ENCODE results near the gene NCOA1. TPM values are rescaled to one million over a fixed set of nuclear protein-coding genes. Genes with fewer than 3 reads are reported as not detected.

The NCOA1 gene
- total and polyA plus RNA-seq, 8 donors, result 6.2 to 27.0 (median 17.3) TPM

DNA sequence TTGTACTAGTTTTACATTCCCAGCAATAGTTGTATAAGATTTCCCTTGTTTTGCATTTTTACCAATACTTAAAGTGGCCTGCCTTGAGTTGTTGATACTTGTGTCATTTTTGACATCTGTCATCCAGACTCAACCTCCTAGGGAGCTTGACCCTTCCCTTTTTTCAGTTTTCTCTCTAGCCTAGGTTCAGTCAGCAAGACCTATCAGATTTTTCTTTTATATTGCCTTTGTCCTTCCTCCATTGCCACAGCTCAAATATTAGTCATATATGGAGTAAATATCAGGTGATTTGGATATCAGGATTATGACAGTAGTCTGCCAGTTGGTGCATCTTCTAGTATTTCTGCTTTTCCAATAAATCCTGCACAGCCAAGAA is 315.6 kb downstream of the NCOA1 start:
- FAIRE-seq (no peak), ATAC-seq (no peak)

DNA sequence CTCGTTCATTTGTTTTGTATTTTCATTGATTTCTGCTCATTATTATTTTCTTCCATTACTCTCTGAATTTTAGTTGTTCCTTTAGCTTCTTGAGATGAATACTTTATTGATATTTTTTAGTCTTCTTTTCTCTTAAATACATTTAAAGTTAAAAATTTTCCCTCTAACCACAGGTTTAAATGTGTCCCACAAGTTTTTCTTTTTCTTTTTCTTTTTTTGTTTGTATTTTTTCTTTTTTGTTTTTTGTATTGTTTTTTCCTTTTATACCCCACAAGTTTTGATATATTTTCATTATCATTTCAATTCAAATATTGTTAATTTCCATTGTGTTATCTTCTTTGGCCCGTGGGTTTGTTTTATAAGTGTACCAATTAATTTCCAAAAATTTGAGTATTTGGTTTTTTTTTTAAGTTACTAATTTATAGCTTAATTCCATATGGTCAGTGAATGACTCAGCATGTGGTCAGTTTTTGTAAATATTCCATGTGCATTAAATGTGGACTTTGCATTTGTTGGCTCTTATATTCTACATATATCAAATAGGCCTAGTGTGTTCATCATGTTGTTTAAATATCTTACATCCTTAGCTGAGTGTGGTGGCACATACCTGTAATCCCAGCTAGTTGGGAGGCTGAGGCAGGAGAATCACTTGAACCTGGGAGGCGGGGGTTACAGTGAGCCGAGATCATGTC is 318.4 kb downstream of the NCOA1 start:
- Histone ChIP-seq H3K27me3 (no peaks in the 10 kb centered on the region), H3K9me3 (no peaks in the 10 kb centered on the region), H3K4me1 (no peaks in the 10 kb centered on the region), H3K4me3 (no peak overlapping the region), H3K36me3 (no peaks in the 10 kb centered on the region), H3K27ac (no peak overlapping the region)
- WGBS, 2 donors, result 81 to 85% methylated on average over 4 of the region's 4 CpGs
- ATAC-seq, result no peak
- TF ChIP-seq, protein P1, sequence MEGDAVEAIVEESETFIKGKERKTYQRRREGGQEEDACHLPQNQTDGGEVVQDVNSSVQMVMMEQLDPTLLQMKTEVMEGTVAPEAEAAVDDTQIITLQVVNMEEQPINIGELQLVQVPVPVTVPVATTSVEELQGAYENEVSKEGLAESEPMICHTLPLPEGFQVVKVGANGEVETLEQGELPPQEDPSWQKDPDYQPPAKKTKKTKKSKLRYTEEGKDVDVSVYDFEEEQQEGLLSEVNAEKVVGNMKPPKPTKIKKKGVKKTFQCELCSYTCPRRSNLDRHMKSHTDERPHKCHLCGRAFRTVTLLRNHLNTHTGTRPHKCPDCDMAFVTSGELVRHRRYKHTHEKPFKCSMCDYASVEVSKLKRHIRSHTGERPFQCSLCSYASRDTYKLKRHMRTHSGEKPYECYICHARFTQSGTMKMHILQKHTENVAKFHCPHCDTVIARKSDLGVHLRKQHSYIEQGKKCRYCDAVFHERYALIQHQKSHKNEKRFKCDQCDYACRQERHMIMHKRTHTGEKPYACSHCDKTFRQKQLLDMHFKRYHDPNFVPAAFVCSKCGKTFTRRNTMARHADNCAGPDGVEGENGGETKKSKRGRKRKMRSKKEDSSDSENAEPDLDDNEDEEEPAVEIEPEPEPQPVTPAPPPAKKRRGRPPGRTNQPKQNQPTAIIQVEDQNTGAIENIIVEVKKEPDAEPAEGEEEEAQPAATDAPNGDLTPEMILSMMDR (IDR thresholded peaks at IDR 0.05), result no peak
- intact Hi-C loops (cut with DNase I), result no loop called here
- no peak for DNase-seq
- peak; percentile 23 for FAIRE-seq

More for the DNA sequence above, 315.6 kb downstream of the NCOA1 start:
- Histone ChIP-seq H3K9me3 (no peaks in the 10 kb centered on the region), H3K4me1 (no peaks in the 10 kb centered on the region), H3K4me3 (no peak overlapping the region), H3K36me3 (no peaks in the 10 kb centered on the region), H3K27me3 (no peaks in the 10 kb centered on the region), H3K27ac (no peak overlapping the region)
- no peak for DNase-seq
- TF ChIP-seq, protein P1 (IDR thresholded peaks at IDR 0.05), result no peak
- intact Hi-C loops (cut with DNase I), result no loop called here

DNA sequence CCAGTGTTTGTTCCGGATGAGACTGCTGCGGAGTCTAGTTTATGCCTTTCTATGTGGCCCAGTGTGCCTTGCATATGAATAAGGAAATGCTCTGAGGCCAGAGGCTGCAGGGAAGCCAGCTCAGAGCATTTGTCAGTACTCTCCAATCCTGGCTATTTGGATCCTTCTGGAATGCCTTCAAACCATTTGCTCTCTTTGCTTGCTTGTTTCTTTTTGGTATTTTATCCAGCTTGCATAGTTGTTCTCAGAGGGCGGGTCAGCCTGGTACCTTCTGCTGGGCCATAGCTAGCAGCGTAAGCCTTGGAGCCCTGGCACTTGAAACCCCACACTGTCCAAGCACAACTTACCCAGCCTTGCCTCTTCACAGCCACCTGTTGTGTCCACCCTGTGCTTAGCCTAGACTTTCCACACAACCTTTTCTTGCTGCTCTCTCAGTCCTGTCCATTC is 322.7 kb downstream of the NCOA1 start:
- TF ChIP-seq, protein P1 (IDR thresholded peaks at IDR 0.05), result no peak
- 95 to 96% methylated on average over 4 of the region's 4 CpGs for WGBS, 2 donors
- H3K4me1 ChIP-seq, result peaks cover 0 to 6% (median 0%) of the 10 kb centered on the region in 3 donors
- no peak overlapping the region for H3K27ac ChIP-seq
- H3K36me3 ChIP-seq, result no peaks in the 10 kb centered on the region
- no peak for DNase-seq
- H3K4me3 ChIP-seq, result no peak overlapping the region
- FAIRE-seq, result no peak
- intact Hi-C loops (cut with DNase I), result no loop called here
- H3K9me3 ChIP-seq, result no peaks in the 10 kb centered on the region
- ATAC-seq, result no peak
- H3K27me3 ChIP-seq, result no peaks in the 10 kb centered on the region

DNA sequence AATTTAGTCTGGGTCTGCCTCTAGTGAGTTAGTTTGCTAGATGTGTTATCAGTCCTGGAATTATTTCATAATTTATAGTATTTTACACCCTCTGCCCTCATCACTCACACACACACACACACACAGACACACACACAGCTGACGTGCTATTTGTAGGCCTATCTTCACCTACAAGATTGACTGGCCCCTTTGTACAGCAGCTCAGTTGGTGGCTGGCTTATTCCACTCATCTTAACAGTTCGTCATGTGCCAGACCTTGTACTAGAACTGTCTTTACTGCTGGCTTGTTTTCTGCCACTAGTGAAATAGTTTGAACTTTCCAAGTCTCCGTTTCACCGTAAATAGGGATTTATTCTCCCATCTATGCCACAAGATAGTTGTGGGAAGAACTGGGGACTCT is 323.5 kb downstream of the NCOA1 start:
- intact Hi-C loops (cut with DNase I), result no loop called here
- DNase-seq, result no peak
- no peak overlapping the region for H3K4me3 ChIP-seq
- no peak for ATAC-seq
- H3K9me3 ChIP-seq, result no peaks in the 10 kb centered on the region
- TF ChIP-seq, protein P1 (IDR thresholded peaks at IDR 0.05), result no peak
- 85 to 86% methylated on average over 4 of the region's 4 CpGs for WGBS, 2 donors
- H3K36me3 ChIP-seq, result no peaks in the 10 kb centered on the region
- H3K27me3 ChIP-seq, result no peaks in the 10 kb centered on the region
- no peak for FAIRE-seq
- no peak overlapping the region for H3K27ac ChIP-seq
- peaks cover 0 to 6% (median 0%) of the 10 kb centered on the region in 3 donors for H3K4me1 ChIP-seq

DNA sequence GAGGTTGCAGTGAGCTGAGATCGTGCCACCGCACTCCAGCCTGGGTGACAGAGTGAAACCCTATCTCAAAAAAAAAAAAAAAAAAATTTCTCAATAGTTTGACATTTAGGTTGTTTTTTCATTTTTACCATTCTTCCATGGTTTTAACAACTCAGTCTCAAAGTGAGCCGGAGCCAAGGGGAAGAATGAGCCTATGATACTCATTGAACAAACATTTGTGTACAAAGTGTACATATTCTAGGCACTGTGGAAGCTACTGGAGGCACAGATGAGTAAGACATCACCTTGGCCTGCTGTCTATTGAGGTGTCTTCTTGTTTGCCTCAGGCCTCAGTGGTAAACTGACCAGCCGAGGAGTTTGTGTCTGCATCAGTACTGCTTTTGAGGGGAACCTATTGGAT is 324.1 kb downstream of the NCOA1 start:
- Histone ChIP-seq H3K27me3 (no peaks in the 10 kb centered on the region), H3K4me1 (peaks cover 0 to 6% (median 0%) of the 10 kb centered on the region in 3 donors), H3K27ac (no peak overlapping the region), H3K9me3 (no peaks in the 10 kb centered on the region), H3K4me3 (no peak overlapping the region), H3K36me3 (no peaks in the 10 kb centered on the region)
- TF ChIP-seq, protein P1 (IDR thresholded peaks at IDR 0.05), result no peak
- FAIRE-seq (no peak), DNase-seq (no peak), ATAC-seq (no peak)
- 96 to 99% methylated on average over 4 of the region's 4 CpGs for WGBS, 2 donors
- intact Hi-C loops (cut with DNase I), result no loop called here

Data from pancreas (tissue), 10 donors.